IMR-90 (cell line): ENCODE data around the gene HIVEP3.

Experiments used
- BHLHE40 ChIP-seq: fragments of 150-350 bp; IDR thresholded peaks from 2 replicates; pipeline ENCODE4 v1.6.1; 2016; ENCODE audit warnings: mild to moderate bottlenecking, low read depth, low read length
- CEBPB ChIP-seq: IDR thresholded peaks from 2 replicates; pipeline ENCODE4 v1.6.1; 2012; ENCODE audit warnings: low read depth, low read length, improper control_type of control experiment
- MAFK ChIP-seq: IDR thresholded peaks from 2 replicates; pipeline ENCODE4 v1.6.1; 2012; ENCODE audit warnings: low read depth, low read length, improper control_type of control experiment
- MAZ ChIP-seq: IDR thresholded peaks from 2 replicates; pipeline ENCODE4 v1.6.1; 2012; ENCODE audit warnings: low read depth, mild to moderate bottlenecking, low read length, improper control_type of control experiment, moderate library complexity, borderline replicate concordance
- POLR2A ChIP-seq: IDR thresholded peaks from 2 replicates; pipeline ENCODE4 v1.6.1; 2012; ENCODE audit warnings: mild to moderate bottlenecking, low read depth, low read length
- RAD21 ChIP-seq: IDR thresholded peaks from 2 replicates; pipeline ENCODE4 v1.6.1; 2012; ENCODE audit warnings: low read length, improper control_type of control experiment
- RCOR1 ChIP-seq: IDR thresholded peaks from 2 replicates; pipeline ENCODE4 v1.6.1; 2012; ENCODE audit warnings: mild to moderate bottlenecking, low read length, improper control_type of control experiment; ENCODE audit not compliant: insufficient replicate concordance
- RFX5 ChIP-seq: IDR thresholded peaks from 2 replicates; pipeline ENCODE4 v1.8.0; 2012; ENCODE audit warnings: low read depth, mild to moderate bottlenecking, low read length, moderate library complexity
- SMC3 ChIP-seq: fragments of 150-350 bp; IDR thresholded peaks from 2 replicates; pipeline ENCODE4 v1.6.1; 2016; ENCODE audit warnings: low read depth, mild to moderate bottlenecking, antibody characterized with exemption, low read length, moderate library complexity
- TF ChIP-seq, protein P1 (sequence below): conservative IDR thresholded peaks from 2 replicates; pipeline ENCODE4 v1.5.1; 2012; ENCODE audit warnings: mild to moderate bottlenecking, low read depth, low read length, improper control_type of control experiment
- TF ChIP-seq, protein P2 (sequence below): fragments of 150-350 bp; IDR thresholded peaks from 2 replicates; pipeline ENCODE4 v1.6.1; 2017; ENCODE audit warnings: mild to moderate bottlenecking, antibody characterized with exemption, low read length, low read depth

DNA sequence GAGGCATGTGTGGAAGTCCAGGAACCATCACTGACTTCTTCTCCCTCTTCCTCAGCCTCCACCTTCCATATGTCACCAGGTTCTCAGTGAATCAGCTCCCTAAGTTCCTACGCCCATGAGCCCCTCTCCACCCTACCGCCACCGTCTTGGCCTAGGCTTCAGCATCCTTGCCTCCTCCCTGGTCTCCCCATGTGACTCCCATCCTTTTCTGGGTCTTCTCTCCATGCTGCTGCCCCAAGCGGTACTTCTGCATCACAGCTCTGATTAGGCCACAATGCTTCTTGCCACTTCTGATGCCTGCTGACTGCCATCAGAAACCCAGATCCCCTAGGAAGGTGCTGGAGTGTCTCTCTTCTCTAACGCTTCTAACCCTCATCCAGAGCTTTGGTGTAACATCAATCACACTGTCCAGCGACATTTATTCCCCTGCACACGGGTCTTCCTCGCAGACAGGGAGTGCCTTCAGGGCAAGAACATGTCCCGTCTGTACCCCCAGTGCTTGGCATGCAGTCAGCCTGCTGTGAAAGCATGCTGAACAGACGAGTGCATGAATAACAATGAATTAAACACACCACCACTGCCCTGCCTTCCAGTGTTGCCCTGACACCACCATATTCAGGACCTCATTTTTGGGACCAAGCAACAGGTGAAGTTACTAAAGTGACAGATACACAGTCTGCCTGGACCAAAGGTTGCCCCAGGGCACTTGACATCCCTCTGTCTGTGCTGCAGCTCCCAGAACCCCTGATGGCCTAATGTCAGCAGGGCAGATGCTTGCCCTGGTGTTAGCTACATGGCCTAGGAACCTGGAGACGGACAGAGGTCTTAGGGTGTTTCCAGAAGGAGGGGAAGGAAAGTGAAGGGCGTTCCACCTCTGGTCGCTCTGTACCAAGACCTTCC is 275.6 kb downstream of the HIVEP3 start:
- TF ChIP-seq, protein P1, sequence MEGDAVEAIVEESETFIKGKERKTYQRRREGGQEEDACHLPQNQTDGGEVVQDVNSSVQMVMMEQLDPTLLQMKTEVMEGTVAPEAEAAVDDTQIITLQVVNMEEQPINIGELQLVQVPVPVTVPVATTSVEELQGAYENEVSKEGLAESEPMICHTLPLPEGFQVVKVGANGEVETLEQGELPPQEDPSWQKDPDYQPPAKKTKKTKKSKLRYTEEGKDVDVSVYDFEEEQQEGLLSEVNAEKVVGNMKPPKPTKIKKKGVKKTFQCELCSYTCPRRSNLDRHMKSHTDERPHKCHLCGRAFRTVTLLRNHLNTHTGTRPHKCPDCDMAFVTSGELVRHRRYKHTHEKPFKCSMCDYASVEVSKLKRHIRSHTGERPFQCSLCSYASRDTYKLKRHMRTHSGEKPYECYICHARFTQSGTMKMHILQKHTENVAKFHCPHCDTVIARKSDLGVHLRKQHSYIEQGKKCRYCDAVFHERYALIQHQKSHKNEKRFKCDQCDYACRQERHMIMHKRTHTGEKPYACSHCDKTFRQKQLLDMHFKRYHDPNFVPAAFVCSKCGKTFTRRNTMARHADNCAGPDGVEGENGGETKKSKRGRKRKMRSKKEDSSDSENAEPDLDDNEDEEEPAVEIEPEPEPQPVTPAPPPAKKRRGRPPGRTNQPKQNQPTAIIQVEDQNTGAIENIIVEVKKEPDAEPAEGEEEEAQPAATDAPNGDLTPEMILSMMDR = no peak
- TF ChIP-seq POLR2A (no peak), SMC3 (no peak), RFX5 (no peak), RAD21 (no peak), CEBPB (no peak), RCOR1 (no peak), BHLHE40 (no peak), MAFK (no peak), MAZ (no peak)
- TF ChIP-seq, protein P2, sequence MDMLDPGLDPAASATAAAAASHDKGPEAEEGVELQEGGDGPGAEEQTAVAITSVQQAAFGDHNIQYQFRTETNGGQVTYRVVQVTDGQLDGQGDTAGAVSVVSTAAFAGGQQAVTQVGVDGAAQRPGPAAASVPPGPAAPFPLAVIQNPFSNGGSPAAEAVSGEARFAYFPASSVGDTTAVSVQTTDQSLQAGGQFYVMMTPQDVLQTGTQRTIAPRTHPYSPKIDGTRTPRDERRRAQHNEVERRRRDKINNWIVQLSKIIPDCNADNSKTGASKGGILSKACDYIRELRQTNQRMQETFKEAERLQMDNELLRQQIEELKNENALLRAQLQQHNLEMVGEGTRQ = no peak
